Measurements from ENCODE around the gene MEI4. TPM values are rescaled to one million over a fixed set of nuclear protein-coding genes. Genes with fewer than 3 reads are reported as not detected.

MEI4 gene
- total and polyA plus RNA-seq, 2 of the 8 experiments (the other 6 are each of a cell fraction or from before 2014, with no cell fraction given), result 0.05 to 0.24 TPM

GRCh38 chr6:77876300-77876699, 223.5 kb downstream of the MEI4 start:
- FAIRE-seq (no peak), DNase-seq (ENCODE audit: low read depth in 1 of 2, low spot score in 2 of 2) (no peak)
- Histone ChIP-seq H3K18ac (ENCODE audit: extremely low read depth, low read length) (no peak overlapping the region), H3K4me3 (ENCODE audit: extremely low read depth in 1 of 4, insufficient read depth in 2 of 4, low read depth in 3 of 4, low read length in 4 of 4) (no peak overlapping the region), H3K56ac (replicated peaks; ENCODE audit: insufficient read length, low read depth, low read length) (no peak overlapping the region), H4K5ac (ENCODE audit: insufficient read length, low read depth, low read length) (no peak overlapping the region), H3K4ac (replicated peaks; ENCODE audit: insufficient read length, low read depth, low read length) (no peak overlapping the region), H4K20me1 (replicated peaks in 1 of 2; ENCODE audit: control insufficient read depth in 1 of 2, insufficient read depth in 2 of 2, low read length in 2 of 2) (no peaks in the 10 kb centered on the region), H2BK120ac (replicated peaks; ENCODE audit: low read depth, low read length) (no peak overlapping the region), H3K9ac (replicated peaks in 1 of 4; ENCODE audit: extremely low read depth in 1 of 4, low read depth in 3 of 4, low read length in 3 of 4) (no peak overlapping the region), H3K9me3 (ENCODE audit: insufficient read depth in 2 of 2, low read depth in 1 of 2, low read length in 1 of 2) (no peaks in the 10 kb centered on the region), H4K91ac (replicated peaks; ENCODE audit: insufficient read length, low read length) (no peak overlapping the region), H3K14ac (ENCODE audit: insufficient read length) (no peak overlapping the region), H3K4me2 (ENCODE audit: insufficient read depth in 1 of 2, low read depth in 2 of 2, low read length in 2 of 2) (no peak overlapping the region), H3K79me2 (ENCODE audit: control insufficient read depth in 1 of 2, insufficient read depth in 2 of 2, low read length in 2 of 2) (no peaks in the 10 kb centered on the region), H3K27ac (ENCODE audit: low read depth, low read length) (no peak overlapping the region), H2BK5ac (ENCODE audit: low read depth, low read length) (no peak overlapping the region), H3K4me1 (replicated peaks in 1 of 4; ENCODE audit: control insufficient read depth in 3 of 4, insufficient read depth in 4 of 4, low read length in 3 of 4) (no peaks in the 10 kb centered on the region), H2BK15ac (ENCODE audit: low read length) (no peak overlapping the region), H3K27me3 (replicated peaks in 1 of 4; ENCODE audit: control insufficient read depth in 3 of 4, extremely low read depth in 1 of 4, insufficient read depth in 3 of 4, low read length in 3 of 4) (no peaks in the 10 kb centered on the region), H3K23me2 (ENCODE audit: low read depth, low read length) (no peaks in the 10 kb centered on the region), H2BK12ac (ENCODE audit: low read depth, low read length) (no peak overlapping the region), H4K8ac (ENCODE audit: extremely low read depth, insufficient read depth, low read length) (no peak overlapping the region), H3K79me1 (ENCODE audit: low read depth, low read length) (no peaks in the 10 kb centered on the region), H2BK20ac (ENCODE audit: low read length) (no peak overlapping the region), H2AFZ (ENCODE audit: low read length) (no peak overlapping the region), H3K23ac (ENCODE audit: insufficient read length) (no peak overlapping the region), H2AK5ac (ENCODE audit: low read depth, low read length) (no peak overlapping the region), H3K36me3 (ENCODE audit: control insufficient read depth in 2 of 4, insufficient read depth in 4 of 4, low read length in 3 of 4) (no peaks in the 10 kb centered on the region)
- POLR2A ChIA-PET (ENCODE audit: partially characterized antibody), result no interaction called here
- CTCF ChIA-PET (ENCODE audit: partially characterized antibody), result no interaction called here
- WGBS, 2 experiments (ENCODE audit: extremely low coverage in 1 of 2, insufficient coverage in 1 of 2, insufficient read length in 1 of 2, insufficient replicate concordance in 2 of 2, low coverage in 1 of 2, low lambda C conversion rate in 2 of 2, missing lambda C conversion rate in 1 of 2), result 95% methylated on average over 2 of the region's 2 CpGs; no CpG with 5 or more reads in 1 of the 2 experiments
- TF ChIP-seq RBBP5 (IDR thresholded peaks at IDR 0.05; ENCODE audit: borderline replicate concordance, low read depth, low read length) (no peak), CHD1 (IDR thresholded peaks at IDR 0.05; ENCODE audit: low read depth, low read length) (no peak), SIRT6 (IDR thresholded peaks at IDR 0.05; ENCODE audit: low read length) (no peak), SP4 (IDR thresholded peaks at IDR 0.05; ENCODE audit: low read length) (no peak), POLR2A (IDR thresholded peaks at IDR 0.05; ENCODE audit: control extremely low read depth in 1 of 2, low read depth in 2 of 2, low read length in 2 of 2) (no peak), SAP30 (IDR thresholded peaks at IDR 0.05; ENCODE audit: insufficient read depth, insufficient replicate concordance, low read length) (no peak), E2F6 (IDR thresholded peaks at IDR 0.05) (no peak), PHF8 (conservative IDR thresholded peaks at IDR 0.05; ENCODE audit: low read depth, low read length) (no peak), CEBPB (IDR thresholded peaks at IDR 0.05; ENCODE audit: low read depth, low read length) (no peak)

Data from H1 (cell line).